GM12878 (cell line): ENCODE data around the gene TICRR. TPM values are rescaled to one million over a fixed set of nuclear protein-coding genes. Genes with fewer than 3 reads are reported as not detected.

Experiments
- ATAC-seq: fragments of 200-7000 bp; cut with Tn5 transposase; 3 replicates; pipeline ENCODE4 v1.9.1; 2020; ENCODE audit warnings: mild to moderate bottlenecking, moderate library complexity
- BruUV-seq: library from RNA; stranded (reverse); fragments of 400-500 nt; replicated peaks from 2 replicates; lab custom pipeline; 2021; lab: Mats Ljungman, UMichigan
- CTCF ChIA-PET: fragments of 300-600 bp; sonication (Branson Sonifier 250); formaldehyde crosslinking; extraction: SDS; loops from one replicate; lab custom pipeline; 2021; ENCODE audit warnings: inconsistent platforms; lab: Yijun Ruan, JAX
- POLR2A ChIA-PET: fragments of 350-600 bp; formaldehyde crosslinking; extraction: SDS; loops from one replicate; lab custom pipeline; 2021; ENCODE audit warnings: inconsistent platforms; lab: Charles Lee
- RAD21 ChIA-PET: fragments of 300-600 bp; sonication (Branson Sonifier 250); formaldehyde crosslinking; loops from one replicate; lab custom pipeline; 2023; ENCODE audit warnings: antibody characterized with exemption; ENCODE audit not compliant: unreplicated experiment; lab: Charles Lee
- SMC1A ChIA-PET: fragments of 300-600 bp; sonication (Branson Sonifier 250); formaldehyde crosslinking; loops from one replicate; lab custom pipeline; 2023; ENCODE audit not compliant: unreplicated experiment, uncharacterized antibody; lab: Charles Lee
- DNase-seq: peaks from one replicate; pipeline ENCODE4 v3.0.0-alpha.2; 2011; ENCODE audit warnings: low read depth, low spot score
- FAIRE-seq: peaks from 3 replicates; lab custom pipeline; 2011; peaks lifted over from hg19 to GRCh38; lab: Jason Lieb, UNC
- H2AFZ ChIP-seq: 2 replicates; pipeline ENCODE4 v1.6.0; 2011; ENCODE audit warnings: low read depth, low read length, control low read depth; ENCODE audit not compliant: control insufficient read depth
- H3K27ac ChIP-seq: 2 replicates; pipeline ENCODE4 v1.5.1; 2011; ENCODE audit warnings: control low read depth; ENCODE audit not compliant: control insufficient read depth, insufficient read depth
- H3K27me3 ChIP-seq, 2 experiments: replicated peaks in 1 of 2; 2 replicates each; pipeline versions ENCODE4 v1.6.0 to v1.6.1; 2011; ENCODE audit warnings: low read length in 1 of 2; ENCODE audit not compliant: control insufficient read depth in 2 of 2, insufficient read depth in 2 of 2
- H3K36me3 ChIP-seq, 2 experiments: 2 replicates each; pipeline ENCODE4 v1.5.1; 2011; ENCODE audit warnings: low read length in 1 of 2; ENCODE audit not compliant: control insufficient read depth in 2 of 2, insufficient read depth in 2 of 2
- H3K4me1 ChIP-seq: 2 replicates; pipeline ENCODE4 v1.6.1; 2011; ENCODE audit warnings: mild to moderate bottlenecking, low read length, moderate library complexity, mixed read lengths; ENCODE audit not compliant: control insufficient read depth, insufficient read depth
- H3K4me2 ChIP-seq: 2 replicates; pipeline ENCODE4 v1.6.0; 2011; ENCODE audit warnings: control low read depth; ENCODE audit not compliant: control insufficient read depth, insufficient read depth
- H3K4me3 ChIP-seq: fragments of 200-600 bp; sonication (generic); 2 replicates; pipeline ENCODE4 v1.5.1; 2016
- H3K79me2 ChIP-seq: 2 replicates; pipeline ENCODE4 v1.6.0; 2011; ENCODE audit warnings: low read length; ENCODE audit not compliant: control insufficient read depth, insufficient read depth
- H3K9ac ChIP-seq: 2 replicates; pipeline ENCODE4 v1.8.0; 2011; ENCODE audit warnings: low read length, control low read depth, mixed read lengths; ENCODE audit not compliant: control insufficient read depth, insufficient read depth
- H3K9me3 ChIP-seq: replicated peaks from 3 replicates; pipeline ENCODE4 v1.5.1; 2011; ENCODE audit warnings: mild to moderate bottlenecking, low read length; ENCODE audit not compliant: control insufficient read depth, insufficient read depth
- H4K20me1 ChIP-seq: 2 replicates; pipeline ENCODE4 v1.6.0; 2011; ENCODE audit not compliant: control insufficient read depth, insufficient read depth
- BACH1 ChIP-seq: fragments of 450-650 bp; IDR thresholded peaks from 2 replicates; pipeline ENCODE4 v1.6.1; 2017; ENCODE audit warnings: mild to moderate bottlenecking, borderline replicate concordance
- ESRRA ChIP-seq: IDR thresholded peaks from 2 replicates; pipeline ENCODE4 v1.6.1; 2012; ENCODE audit warnings: mild to moderate bottlenecking, low read length, improper control_type of control experiment
- HDAC6 ChIP-seq: fragments of 200-600 bp; sonication (generic); IDR thresholded peaks from one replicate; pipeline ENCODE4 v1.8.0; 2017; ENCODE audit warnings: antibody characterized with exemption; ENCODE audit not compliant: unreplicated experiment
- JUNB ChIP-seq: IDR thresholded peaks from 2 replicates; pipeline ENCODE4 v1.6.1; 2016; ENCODE audit warnings: antibody characterized with exemption, mild to moderate bottlenecking
- MTA3 ChIP-seq: IDR thresholded peaks from 2 replicates; pipeline ENCODE4 v1.6.1; 2012; ENCODE audit warnings: low read length, inconsistent platforms, borderline replicate concordance
- NFXL1 ChIP-seq: fragments of 450-650 bp; IDR thresholded peaks from 2 replicates; pipeline ENCODE4 v1.6.1; 2017; ENCODE audit warnings: antibody characterized with exemption, mild to moderate bottlenecking, borderline replicate concordance
- NR2F1 ChIP-seq: fragments of 450-650 bp; conservative IDR thresholded peaks from 2 replicates; pipeline ENCODE4 v1.6.1; 2017; ENCODE audit warnings: mild to moderate bottlenecking
- RAD21 ChIP-seq: IDR thresholded peaks from 2 replicates; pipeline ENCODE4 v1.6.1; 2011; ENCODE audit warnings: mild to moderate bottlenecking, low read depth, low read length, moderate library complexity; ENCODE audit not compliant: insufficient read depth
- SMC3 ChIP-seq: IDR thresholded peaks from 2 replicates; pipeline ENCODE4 v1.6.1; 2011; ENCODE audit warnings: low read length, improper control_type of control experiment, borderline replicate concordance
- SREBF1 ChIP-seq: IDR thresholded peaks from 2 replicates; pipeline ENCODE4 v1.6.1; 2012; ENCODE audit warnings: mild to moderate bottlenecking, low read length
- TBL1XR1 ChIP-seq: IDR thresholded peaks from 2 replicates; pipeline ENCODE4 v1.6.1; 2012; ENCODE audit warnings: low read depth, low read length, improper control_type of control experiment
- ZNF384 ChIP-seq: IDR thresholded peaks from 2 replicates; pipeline ENCODE4 v1.6.1; 2012; ENCODE audit warnings: low read depth, mild to moderate bottlenecking, low read length, improper control_type of control experiment, borderline replicate concordance
- WGBS: methylation state at CpG from one replicate; pipeline ENCODE4 v1.1.6; 2016; ENCODE audit warnings: low lambda C conversion rate; ENCODE audit not compliant: insufficient replicate concordance, insufficient coverage; ENCODE audit errors: missing lambda C conversion rate; 5-methylcytosine and 5-hydroxymethylcytosine counted together
- in situ Hi-C: fragments of 300-500 bp; cut with MboI; formaldehyde crosslinking; loops from 9 replicates; pipeline ENCODE4 v1.14.3; 2018; ENCODE audit warnings: mixed read lengths
- intact Hi-C: fragments of 100-400 bp; cut with micrococcal nuclease; formaldehyde crosslinking; loops from one replicate; pipeline ENCODE4 v1.14.2; 2022; ENCODE audit not compliant: unreplicated experiment
- polyA plus RNA-seq, 11 experiments: library from polyadenylated mRNA; depleted of rRNA in 4 of 11; unstranded in 6 of 11; stranded (reverse) in 5 of 11; fragments of >200 nt; fragmentation: Nextera tagmentation in 4 of 11; fragmentation: Illumina TruSeq in 1 of 11; extraction: Ambion mirVana in 4 of 11; extraction: Trizol in 1 of 11; gene quantifications; 1 replicate in 1 of 11; 2 replicates in 10 of 11; pipeline versions ENCODE4 v1.2.1 to v1.2.3, GENCODE V29; 2011 to 2016; ENCODE audit warnings: inconsistent platforms in 2 of 11, missing spikeins in 2 of 11, low read depth in 1 of 11
- total RNA-seq, 4 experiments: library from RNA; depleted of rRNA in 3 of 4; stranded (reverse); fragments of >200 nt in 3 of 4; fragmentation: Illumina TruSeq in 1 of 4; extraction: Trizol in 1 of 4; gene quantifications; 2 replicates each; pipeline versions ENCODE4 v1.2.1 to v1.2.3, GENCODE V29; 2013 to 2021
- TF ChIP-seq, protein P1 (sequence below): fragments of 450-650 bp; IDR thresholded peaks from 2 replicates; pipeline ENCODE4 v1.6.1; 2016; ENCODE audit warnings: mild to moderate bottlenecking
- TF ChIP-seq, protein P2 (sequence below), 3 experiments: IDR thresholded peaks in 2 of 3; conservative IDR thresholded peaks in 1 of 3; 2 replicates each; pipeline ENCODE4 v1.5.1; 2011; ENCODE audit warnings: low read depth in 3 of 3, low read length in 3 of 3, mild to moderate bottlenecking in 3 of 3, control low read depth in 2 of 3, moderate library complexity in 2 of 3, inconsistent platforms in 1 of 3, mixed read lengths in 1 of 3; ENCODE audit not compliant: control insufficient read depth in 2 of 3, insufficient read depth in 1 of 3; ENCODE audit errors: extremely low read depth in 1 of 3
- TF ChIP-seq, protein P3 (sequence below): fragments of 450-650 bp; IDR thresholded peaks from 2 replicates; pipeline ENCODE4 v1.6.1; 2017; ENCODE audit warnings: mild to moderate bottlenecking, moderate library complexity

Gene TICRR
- total and polyA plus RNA-seq, 10 of the 15 experiments (the other 5 are each of a cell fraction or from before 2014, with no cell fraction given): 0.58 to 21.5 (median 11.5) TPM

- SMC1A ChIA-PET: no interaction called here
- Histone ChIP-seq H3K79me2 (no peaks in the 10 kb centered on the region), H3K36me3 (no peaks in the 10 kb centered on the region), H3K4me2 (no peak overlapping the region), H4K20me1 (no peaks in the 10 kb centered on the region), H3K27me3 (no peaks in the 10 kb centered on the region), H3K4me3 (no peak overlapping the region), H3K27ac (no peak overlapping the region), H3K9ac (no peak overlapping the region), H2AFZ (no peak overlapping the region), H3K9me3 (no peaks in the 10 kb centered on the region), H3K4me1 (peaks cover 4% of the 10 kb centered on the region; the same call in 1 of the 2 replicates)
- DNase-seq (no peak), ATAC-seq (peak; percentile 77), FAIRE-seq (peak; percentile 18)
- CTCF ChIA-PET: interaction anchor here (0.7 to 3.2 kb wide), 2 partner anchors 63 to 184 kb away, joined by 3 to 42 read pairs; partner anchors contain the start of gene RHCG
- POLR2A ChIA-PET: no interaction called here
- in situ Hi-C loops: no loop called here
- 7% methylated on average over 6 of the region's 9 CpGs for WGBS
- RAD21 ChIA-PET: no interaction called here
- intact Hi-C loops: loop anchor here (1.0 kb wide), 1 partner anchor 61 kb away; no protein-coding TSS in a partner anchor
- no TSS peak for BruUV-seq
- no peak for TF ChIP-seq BACH1
- TF ChIP-seq TBL1XR1: no peak
- TF ChIP-seq ZNF384: no peak
- TF ChIP-seq ESRRA: no peak
- peak; percentile 44; the same call in 1 of the 2 replicates for TF ChIP-seq SMC3
- no peak for TF ChIP-seq MTA3
- TF ChIP-seq, protein P1, sequence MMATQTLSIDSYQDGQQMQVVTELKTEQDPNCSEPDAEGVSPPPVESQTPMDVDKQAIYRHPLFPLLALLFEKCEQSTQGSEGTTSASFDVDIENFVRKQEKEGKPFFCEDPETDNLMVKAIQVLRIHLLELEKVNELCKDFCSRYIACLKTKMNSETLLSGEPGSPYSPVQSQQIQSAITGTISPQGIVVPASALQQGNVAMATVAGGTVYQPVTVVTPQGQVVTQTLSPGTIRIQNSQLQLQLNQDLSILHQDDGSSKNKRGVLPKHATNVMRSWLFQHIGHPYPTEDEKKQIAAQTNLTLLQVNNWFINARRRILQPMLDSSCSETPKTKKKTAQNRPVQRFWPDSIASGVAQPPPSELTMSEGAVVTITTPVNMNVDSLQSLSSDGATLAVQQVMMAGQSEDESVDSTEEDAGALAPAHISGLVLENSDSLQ: no peak
- TF ChIP-seq, protein P2, sequence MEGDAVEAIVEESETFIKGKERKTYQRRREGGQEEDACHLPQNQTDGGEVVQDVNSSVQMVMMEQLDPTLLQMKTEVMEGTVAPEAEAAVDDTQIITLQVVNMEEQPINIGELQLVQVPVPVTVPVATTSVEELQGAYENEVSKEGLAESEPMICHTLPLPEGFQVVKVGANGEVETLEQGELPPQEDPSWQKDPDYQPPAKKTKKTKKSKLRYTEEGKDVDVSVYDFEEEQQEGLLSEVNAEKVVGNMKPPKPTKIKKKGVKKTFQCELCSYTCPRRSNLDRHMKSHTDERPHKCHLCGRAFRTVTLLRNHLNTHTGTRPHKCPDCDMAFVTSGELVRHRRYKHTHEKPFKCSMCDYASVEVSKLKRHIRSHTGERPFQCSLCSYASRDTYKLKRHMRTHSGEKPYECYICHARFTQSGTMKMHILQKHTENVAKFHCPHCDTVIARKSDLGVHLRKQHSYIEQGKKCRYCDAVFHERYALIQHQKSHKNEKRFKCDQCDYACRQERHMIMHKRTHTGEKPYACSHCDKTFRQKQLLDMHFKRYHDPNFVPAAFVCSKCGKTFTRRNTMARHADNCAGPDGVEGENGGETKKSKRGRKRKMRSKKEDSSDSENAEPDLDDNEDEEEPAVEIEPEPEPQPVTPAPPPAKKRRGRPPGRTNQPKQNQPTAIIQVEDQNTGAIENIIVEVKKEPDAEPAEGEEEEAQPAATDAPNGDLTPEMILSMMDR (IDR thresholded peaks at IDR 0.05 in 2 of 3, conservative IDR thresholded peaks at IDR 0.05 in 1 of 3; ENCODE audit: control insufficient read depth in 2 of 3, extremely low read depth in 1 of 3, insufficient read depth in 1 of 3, low read depth in 3 of 3, low read length in 3 of 3): peak; percentile 54 to 72 (median 65)
- peak; percentile 62 for TF ChIP-seq RAD21
- TF ChIP-seq JUNB: no peak
- TF ChIP-seq SREBF1: no peak
- no peak for TF ChIP-seq NFXL1
- no peak for TF ChIP-seq NR2F1
- TF ChIP-seq HDAC6: no peak
- TF ChIP-seq, protein P3, sequence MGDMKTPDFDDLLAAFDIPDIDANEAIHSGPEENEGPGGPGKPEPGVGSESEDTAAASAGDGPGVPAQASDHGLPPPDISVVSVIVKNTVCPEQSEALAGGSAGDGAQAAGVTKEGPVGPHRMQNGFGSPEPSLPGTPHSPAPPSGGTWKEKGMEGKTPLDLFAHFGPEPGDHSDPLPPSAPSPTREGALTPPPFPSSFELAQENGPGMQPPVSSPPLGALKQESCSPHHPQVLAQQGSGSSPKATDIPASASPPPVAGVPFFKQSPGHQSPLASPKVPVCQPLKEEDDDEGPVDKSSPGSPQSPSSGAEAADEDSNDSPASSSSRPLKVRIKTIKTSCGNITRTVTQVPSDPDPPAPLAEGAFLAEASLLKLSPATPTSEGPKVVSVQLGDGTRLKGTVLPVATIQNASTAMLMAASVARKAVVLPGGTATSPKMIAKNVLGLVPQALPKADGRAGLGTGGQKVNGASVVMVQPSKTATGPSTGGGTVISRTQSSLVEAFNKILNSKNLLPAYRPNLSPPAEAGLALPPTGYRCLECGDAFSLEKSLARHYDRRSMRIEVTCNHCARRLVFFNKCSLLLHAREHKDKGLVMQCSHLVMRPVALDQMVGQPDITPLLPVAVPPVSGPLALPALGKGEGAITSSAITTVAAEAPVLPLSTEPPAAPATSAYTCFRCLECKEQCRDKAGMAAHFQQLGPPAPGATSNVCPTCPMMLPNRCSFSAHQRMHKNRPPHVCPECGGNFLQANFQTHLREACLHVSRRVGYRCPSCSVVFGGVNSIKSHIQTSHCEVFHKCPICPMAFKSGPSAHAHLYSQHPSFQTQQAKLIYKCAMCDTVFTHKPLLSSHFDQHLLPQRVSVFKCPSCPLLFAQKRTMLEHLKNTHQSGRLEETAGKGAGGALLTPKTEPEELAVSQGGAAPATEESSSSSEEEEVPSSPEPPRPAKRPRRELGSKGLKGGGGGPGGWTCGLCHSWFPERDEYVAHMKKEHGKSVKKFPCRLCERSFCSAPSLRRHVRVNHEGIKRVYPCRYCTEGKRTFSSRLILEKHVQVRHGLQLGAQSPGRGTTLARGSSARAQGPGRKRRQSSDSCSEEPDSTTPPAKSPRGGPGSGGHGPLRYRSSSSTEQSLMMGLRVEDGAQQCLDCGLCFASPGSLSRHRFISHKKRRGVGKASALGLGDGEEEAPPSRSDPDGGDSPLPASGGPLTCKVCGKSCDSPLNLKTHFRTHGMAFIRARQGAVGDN: no peak
These were observed 18.6 kb upstream of the TICRR start for GRCh38 chr15:89556413-89557262.
